Peyer's patch (tissue), 4 donors: ENCODE measurements around the gene MRTFB. TPM values are rescaled to one million over a fixed set of nuclear protein-coding genes. Genes with fewer than 3 reads are reported as not detected.
A peak's percentile ranks its signal among the peaks of the same experiment; 100 is the strongest.

Experiments used
- DNase-seq, 3 donors: peaks; one replicate each; pipeline ENCODE4 v3.0.0-alpha.2; 2017 to 2019
- H3K27ac ChIP-seq, 4 donors: fragments of 200-600 bp; sonication (generic); one replicate each; pipeline ENCODE4 v1.5.1; 2016 to 2019
- H3K27me3 ChIP-seq, 2 donors: fragments of 200-600 bp; sonication (generic); one replicate each; pipeline ENCODE4 v1.5.1; 2019
- H3K36me3 ChIP-seq, 3 donors: fragments of 200-600 bp; sonication (generic); one replicate each; pipeline ENCODE4 v1.5.1; 2016 to 2019
- H3K4me1 ChIP-seq, 4 donors: fragments of 200-600 bp; sonication (generic); one replicate each; pipeline ENCODE4 v1.5.1; 2016 to 2019
- H3K4me3 ChIP-seq, 4 donors: fragments of 200-600 bp; sonication (generic); 1 replicate in 3 of 4; 2 replicates in 1 of 4; pipeline ENCODE4 v1.5.1; 2016 to 2019; ENCODE audit warnings: mild to moderate bottlenecking in 1 of 4
- H3K9me3 ChIP-seq, 4 donors: fragments of 200-600 bp; sonication (generic); one replicate each; pipeline ENCODE4 v1.5.1; 2016 to 2019; ENCODE audit warnings: mild to moderate bottlenecking in 1 of 4
- POLR2A ChIP-seq, 2 donors: fragments of 450-650 bp; IDR thresholded peaks; one replicate each; pipeline ENCODE4 v1.5.1; 2017; ENCODE audit warnings: antibody characterized with exemption in 2 of 2, mild to moderate bottlenecking in 2 of 2, moderate library complexity in 2 of 2
- total RNA-seq, 4 donors: library from RNA; depleted of rRNA; stranded (reverse); fragments of >200 nt; gene quantifications; one replicate each; pipeline ENCODE4 v1.1.0, GENCODE V29; 2016
- TF ChIP-seq, protein P1 (sequence below), 6 experiments: fragments of 450-650 bp in 4 of 6; fragments of 200-600 bp in 2 of 6; sonication (generic) in 1 of 6; IDR thresholded peaks; one replicate each; pipeline ENCODE4 v1.5.1; 2017 to 2019; ENCODE audit warnings: antibody characterized with exemption in 6 of 6, mild to moderate bottlenecking in 3 of 6, moderate library complexity in 1 of 6

Gene MRTFB
- total RNA-seq, 4 donors from 2014 or later = 42.2 to 136 (median 68.7) TPM

GRCh38 chr16:14284930-14285512, 213.9 kb downstream of the MRTFB start:
- H3K36me3 ChIP-seq = no peaks in the 10 kb centered on the region
- peak overlapping the region; percentile 71 to 93 (median 80) for H3K4me3 ChIP-seq
- H3K4me1 ChIP-seq = peaks cover 0 to 11% (median 0%) of the 10 kb centered on the region in 4 donors
- no peaks in the 10 kb centered on the region for H3K27me3 ChIP-seq
- peak overlapping the region; percentile 63 to 90 (median 84) for H3K27ac ChIP-seq
- no peak for TF ChIP-seq POLR2A (IDR thresholded peaks at IDR 0.05)
- TF ChIP-seq, protein P1, sequence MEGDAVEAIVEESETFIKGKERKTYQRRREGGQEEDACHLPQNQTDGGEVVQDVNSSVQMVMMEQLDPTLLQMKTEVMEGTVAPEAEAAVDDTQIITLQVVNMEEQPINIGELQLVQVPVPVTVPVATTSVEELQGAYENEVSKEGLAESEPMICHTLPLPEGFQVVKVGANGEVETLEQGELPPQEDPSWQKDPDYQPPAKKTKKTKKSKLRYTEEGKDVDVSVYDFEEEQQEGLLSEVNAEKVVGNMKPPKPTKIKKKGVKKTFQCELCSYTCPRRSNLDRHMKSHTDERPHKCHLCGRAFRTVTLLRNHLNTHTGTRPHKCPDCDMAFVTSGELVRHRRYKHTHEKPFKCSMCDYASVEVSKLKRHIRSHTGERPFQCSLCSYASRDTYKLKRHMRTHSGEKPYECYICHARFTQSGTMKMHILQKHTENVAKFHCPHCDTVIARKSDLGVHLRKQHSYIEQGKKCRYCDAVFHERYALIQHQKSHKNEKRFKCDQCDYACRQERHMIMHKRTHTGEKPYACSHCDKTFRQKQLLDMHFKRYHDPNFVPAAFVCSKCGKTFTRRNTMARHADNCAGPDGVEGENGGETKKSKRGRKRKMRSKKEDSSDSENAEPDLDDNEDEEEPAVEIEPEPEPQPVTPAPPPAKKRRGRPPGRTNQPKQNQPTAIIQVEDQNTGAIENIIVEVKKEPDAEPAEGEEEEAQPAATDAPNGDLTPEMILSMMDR (IDR thresholded peaks at IDR 0.05) = peak in 3 of 6 experiments; percentile 26 to 30 (median 26)
- H3K9me3 ChIP-seq = peaks cover 0 to 10% (median 3%) of the 10 kb centered on the region in 4 donors
- no peak for DNase-seq

DNA sequence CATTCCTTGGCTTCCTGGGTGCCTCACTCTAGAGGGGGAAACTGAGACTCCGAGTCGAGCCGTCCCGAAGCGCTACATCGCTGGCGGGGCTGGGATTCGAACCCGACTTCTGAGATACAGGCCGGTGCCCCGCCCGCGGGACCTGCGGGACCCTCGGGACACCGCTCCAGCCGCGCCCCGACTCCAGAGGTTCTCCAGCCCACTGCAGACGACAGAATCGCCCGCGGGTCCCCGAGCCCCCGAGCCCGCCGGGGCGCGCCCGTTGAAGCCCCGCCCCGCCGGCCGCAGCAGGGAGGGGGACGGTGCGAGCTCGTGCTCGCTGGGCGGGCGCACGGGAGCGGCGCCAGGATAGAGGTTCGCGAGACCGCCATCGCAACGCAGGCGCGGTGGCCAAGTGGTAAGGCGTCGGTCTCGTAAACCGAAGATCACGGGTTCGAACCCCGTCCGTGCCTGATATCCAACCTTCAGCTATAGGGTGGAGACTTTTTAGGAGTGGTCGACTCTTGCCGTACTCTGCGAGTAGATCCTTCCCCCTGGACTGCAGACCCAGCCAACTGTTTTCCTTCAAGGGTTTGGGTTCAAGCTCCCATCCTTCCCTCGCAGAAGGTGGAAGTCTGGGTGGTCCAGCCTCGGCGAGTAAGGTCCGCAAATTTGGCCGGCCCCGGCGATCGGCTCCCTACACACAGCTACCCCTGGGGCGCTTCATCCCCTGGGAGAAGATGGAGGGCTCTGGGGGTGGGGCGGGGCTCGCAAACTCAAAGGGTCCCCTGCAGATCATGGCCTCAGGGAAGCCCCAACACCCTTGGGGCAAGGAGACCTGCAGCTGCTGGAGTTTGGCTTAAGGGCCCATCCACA, 214.6 kb downstream of the MRTFB start:
- Histone ChIP-seq H3K4me3 (peak overlapping the region; percentile 71 to 93 (median 80)), H3K4me1 (peaks cover 0 to 11% (median 0%) of the 10 kb centered on the region in 4 donors), H3K27me3 (no peaks in the 10 kb centered on the region), H3K27ac (peak overlapping the region; percentile 63 to 90 (median 84)), H3K36me3 (no peaks in the 10 kb centered on the region), H3K9me3 (peaks cover 0 to 10% (median 3%) of the 10 kb centered on the region in 4 donors)
- TF ChIP-seq, protein P1 (IDR thresholded peaks at IDR 0.05) = no peak
- peak in 1 of 2 donors; percentile 18 for TF ChIP-seq POLR2A (IDR thresholded peaks at IDR 0.05)
- peak; percentile 91 to 98 (median 97) for DNase-seq

- Histone ChIP-seq H3K27ac (peak overlapping the region; percentile 34 to 90 (median 84)), H3K27me3 (no peaks in the 10 kb centered on the region), H3K4me1 (peaks cover 0 to 11% (median 0%) of the 10 kb centered on the region in 4 donors), H3K4me3 (peak overlapping the region; percentile 71 to 93 (median 80)), H3K9me3 (peaks cover 0 to 10% (median 3%) of the 10 kb centered on the region in 4 donors), H3K36me3 (no peaks in the 10 kb centered on the region)
- peak in 2 of 3 donors; percentile 50 to 62 for DNase-seq
- TF ChIP-seq POLR2A (IDR thresholded peaks at IDR 0.05) = no peak
- TF ChIP-seq, protein P1 (IDR thresholded peaks at IDR 0.05) = no peak
Measured at GRCh38 chr16:14286368-14287230, 215.5 kb downstream of the MRTFB start.

- Histone ChIP-seq H3K4me1 (peaks cover 0 to 11% (median 0%) of the 10 kb centered on the region in 4 donors), H3K36me3 (no peaks in the 10 kb centered on the region), H3K4me3 (no peak overlapping the region), H3K27me3 (no peaks in the 10 kb centered on the region), H3K9me3 (peaks cover 0 to 10% (median 3%) of the 10 kb centered on the region in 4 donors), H3K27ac (no peak overlapping the region)
- peak in 1 of 3 donors; percentile 9 for DNase-seq
- no peak for TF ChIP-seq POLR2A (IDR thresholded peaks at IDR 0.05)
- TF ChIP-seq, protein P1 (IDR thresholded peaks at IDR 0.05) = peak in 4 of 6 experiments; percentile 31 to 44 (median 40)
Measured at GRCh38 chr16:14289692-14290340, 218.7 kb downstream of the MRTFB start.
